GM19468 (cell line): Measurements from ENCODE around the gene OSBPL8.
"Not testable (repeated sequence)": the region's sequence is repeated elsewhere in the genome, so short reads cannot be mapped to it uniquely, and the experiment has no call there.

Experiments
- ATAC-seq: cut with Tn5 transposase; IDR thresholded peaks from one replicate; pipeline ENCODE4 v1.9.1; 2021; ENCODE audit warnings: mild to moderate bottlenecking, moderate library complexity, moderate number of reproducible peaks; ENCODE audit not compliant: unreplicated experiment; ENCODE audit errors: extremely low read depth

The OSBPL8 gene

GRCh38 chr12:76379261-76379660 lies 180.3 kb downstream of the OSBPL8 start:
- no peak for ATAC-seq

- ATAC-seq, result not testable (repeated sequence)
These were observed 182.7 kb downstream of the OSBPL8 start for GRCh38 chr12:76376876-76377275.

GRCh38 chr12:76375939-76376338 lies 183.6 kb downstream of the OSBPL8 start:
- no peak for ATAC-seq

GRCh38 chr12:76375470-76375869 lies 184.1 kb downstream of the OSBPL8 start:
- no peak for ATAC-seq

DNA sequence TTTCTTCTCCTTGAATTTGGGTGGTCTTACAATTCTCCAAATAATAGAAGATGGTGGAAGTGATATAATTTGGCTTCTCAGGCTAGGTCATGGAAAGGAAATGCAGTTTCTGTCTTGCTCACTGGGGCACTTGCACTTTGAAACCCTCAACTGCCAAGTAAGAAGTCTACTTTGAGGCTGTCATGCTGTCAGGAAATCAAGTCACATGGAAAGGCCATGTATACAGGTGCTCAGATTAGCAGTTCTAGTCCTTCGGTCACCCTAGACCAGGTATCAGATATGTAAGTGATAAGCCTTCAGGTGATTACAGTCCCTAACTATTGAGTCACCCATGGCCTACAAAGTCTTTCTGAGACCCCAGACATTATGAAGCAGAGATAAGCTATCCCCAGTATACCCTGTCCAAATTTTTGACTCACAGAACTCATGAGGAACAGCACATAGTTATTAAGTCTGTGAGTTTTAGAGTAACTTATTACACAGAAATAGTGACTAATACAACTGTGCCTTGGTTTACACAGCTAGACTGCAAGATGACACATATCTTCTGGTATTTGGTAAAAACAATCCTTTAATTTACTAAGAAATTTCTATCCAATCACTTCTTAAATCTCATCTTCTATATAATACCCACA lies 185.1 kb downstream of the OSBPL8 start:
- ATAC-seq, result no peak

GRCh38 chr12:76368230-76368629 lies 191.3 kb downstream of the OSBPL8 start:
- ATAC-seq, result no peak

DNA sequence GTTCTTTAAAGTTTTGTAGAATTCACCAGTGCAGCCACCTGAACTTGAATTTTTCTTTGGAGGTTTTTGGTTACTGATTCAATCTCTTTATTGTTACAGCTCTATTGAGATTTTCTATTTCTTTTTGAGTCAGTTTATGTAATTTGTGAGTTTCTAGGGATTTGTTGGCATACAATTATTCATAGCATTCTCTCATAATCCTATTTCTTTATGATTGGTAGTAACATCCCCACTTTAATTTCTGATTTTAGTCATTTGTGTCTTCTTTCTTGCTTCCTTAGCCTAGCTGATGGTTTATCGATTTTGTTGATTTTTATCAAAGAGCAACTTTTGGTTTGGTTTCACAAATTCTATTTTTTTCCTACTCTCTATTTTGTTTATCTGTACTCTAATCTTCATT lies 193.4 kb downstream of the OSBPL8 start:
- ATAC-seq, result no peak

DNA sequence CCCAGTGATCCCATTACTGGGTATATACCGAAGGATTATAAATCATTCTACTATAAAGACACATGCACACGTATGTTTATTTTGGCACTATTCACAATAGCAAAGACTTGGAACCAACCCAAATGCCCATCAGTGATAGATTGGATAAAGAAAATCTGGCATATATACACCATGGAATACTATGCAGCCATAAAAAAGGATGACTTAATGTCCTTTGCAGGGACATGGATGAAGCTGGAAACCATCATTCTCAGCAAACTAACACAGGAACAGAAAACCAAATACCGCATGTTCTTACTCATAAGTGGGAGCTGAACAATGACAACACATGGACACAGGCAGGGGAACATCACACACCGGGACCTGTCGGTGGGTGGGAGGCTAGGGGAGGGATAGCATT lies 195.4 kb downstream of the OSBPL8 start:
- not testable (repeated sequence) for ATAC-seq

DNA sequence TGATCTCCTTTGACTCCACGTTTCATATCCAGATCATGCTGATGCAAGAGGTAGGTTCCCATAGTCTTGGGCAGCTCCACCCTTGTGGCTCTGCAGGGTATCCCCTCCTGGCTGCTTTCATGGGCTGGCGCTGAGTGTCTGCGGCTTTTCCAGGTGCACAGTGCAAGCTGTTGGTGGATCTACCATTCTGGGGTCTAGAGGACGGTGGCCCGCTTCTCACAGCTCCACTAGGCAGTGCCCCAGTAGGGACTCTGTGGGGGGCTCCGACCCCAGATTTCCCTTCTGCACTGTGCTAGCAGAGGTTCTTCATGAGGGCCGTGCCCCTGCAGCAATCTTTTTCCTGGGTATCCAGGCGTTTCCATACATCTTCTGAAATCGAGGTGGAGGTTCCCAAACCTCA lies 199.3 kb downstream of the OSBPL8 start:
- ATAC-seq, result no peak

- no peak for ATAC-seq
These were observed 203.5 kb downstream of the OSBPL8 start for GRCh38 chr12:76356071-76356470.

GRCh38 chr12:76348079-76348901 lies 211.3 kb downstream of the OSBPL8 start, which contains the start of gene BBS10:
Gene BBS10 (minus strand): TSS chr12:76348415. CDS start chr12:76348358, 57 bp downstream.
- peak; percentile 97 for ATAC-seq

DNA sequence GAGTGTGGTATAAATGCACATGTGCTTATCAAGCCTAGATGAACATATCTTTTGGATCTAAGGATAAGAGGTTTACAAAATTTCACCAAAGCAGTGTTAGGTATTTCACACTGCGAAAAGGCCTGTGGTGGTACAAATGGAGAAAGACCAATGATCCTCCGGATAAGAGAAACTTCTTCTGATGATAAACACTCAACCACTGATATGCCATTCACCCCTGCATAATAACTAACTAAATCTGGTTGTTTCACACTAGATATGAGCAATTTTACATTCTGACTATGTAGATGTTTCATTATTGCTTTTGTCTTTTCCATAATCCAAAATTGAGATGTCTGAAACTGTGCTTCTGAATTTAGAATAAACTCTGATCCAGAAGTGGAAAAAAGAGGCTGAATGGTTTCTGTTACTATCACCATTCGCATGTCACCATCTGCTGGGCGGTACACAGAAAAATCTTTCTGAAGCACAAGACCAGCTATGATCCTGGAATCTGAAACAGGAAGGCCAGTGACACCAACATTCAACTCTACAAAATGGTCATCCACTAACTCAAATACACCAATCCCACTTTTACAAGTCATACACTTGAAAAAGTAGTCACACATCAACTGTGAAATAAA lies 212.7 kb downstream of the OSBPL8 start:
- no peak for ATAC-seq

- ATAC-seq, result no peak
These were observed 213.3 kb downstream of the OSBPL8 start for GRCh38 chr12:76346236-76346635.

GRCh38 chr12:76345569-76345968 lies 214.0 kb downstream of the OSBPL8 start:
- no peak for ATAC-seq

GRCh38 chr12:76341436-76342030 lies 218.0 kb downstream of the OSBPL8 start:
- no peak for ATAC-seq

DNA sequence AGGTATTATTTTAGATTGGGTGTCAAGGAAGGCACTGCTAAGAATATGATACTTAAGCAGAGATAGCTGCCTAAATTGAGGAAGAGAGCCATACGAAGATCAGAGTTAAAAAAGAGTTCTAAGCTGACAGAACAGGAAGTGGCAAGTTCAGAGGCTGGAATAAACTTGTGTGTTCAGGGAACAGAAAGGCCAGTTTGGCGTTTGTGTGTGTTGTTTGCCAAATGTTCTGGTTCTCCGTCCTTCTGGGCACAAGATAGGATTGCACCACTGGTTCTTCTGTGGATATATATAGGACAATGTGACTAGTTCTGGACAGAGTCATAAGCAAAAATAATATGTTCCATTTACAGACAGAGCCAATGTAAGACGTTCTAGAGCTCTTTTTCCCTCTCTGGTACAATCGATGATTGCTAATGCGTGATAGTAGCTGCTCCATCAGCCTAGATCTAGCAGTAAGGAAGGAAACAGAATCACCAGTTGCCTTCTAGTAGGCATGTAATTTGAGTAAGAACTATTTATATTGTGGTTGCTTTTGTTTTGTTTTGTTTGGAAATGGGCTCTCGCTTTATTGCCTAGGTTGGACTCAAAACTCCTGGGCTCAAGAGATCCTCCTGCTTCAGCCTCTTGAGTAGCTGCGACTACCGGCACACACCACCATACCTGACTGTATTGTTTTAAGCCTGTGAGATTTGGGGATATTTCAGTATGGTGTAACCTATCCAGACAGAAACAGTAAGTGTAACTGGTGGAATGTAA lies 218.7 kb downstream of the OSBPL8 start:
- no peak for ATAC-seq

GRCh38 chr12:76337583-76337982 lies 222.0 kb downstream of the OSBPL8 start:
- no peak for ATAC-seq

DNA sequence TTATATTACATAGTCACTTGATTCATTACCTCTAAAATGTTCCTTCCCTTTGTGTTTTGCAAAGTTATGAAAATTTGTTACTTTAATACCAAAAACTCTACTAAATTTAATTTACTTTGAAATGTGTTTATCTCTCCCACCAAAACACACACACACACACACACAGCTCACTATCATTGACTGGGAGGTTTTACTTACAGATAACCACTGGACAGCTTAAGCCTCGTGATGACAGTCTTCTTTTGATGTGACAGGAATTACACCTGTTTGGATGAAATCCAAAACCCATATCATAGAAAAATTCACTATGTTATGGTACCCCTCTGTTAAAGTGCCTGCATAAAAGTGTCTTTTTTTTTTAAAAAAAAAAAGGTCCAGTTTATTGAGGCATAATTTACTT lies 227.0 kb downstream of the OSBPL8 start:
- ATAC-seq, result no peak

- ATAC-seq, result no peak
These were observed 230.0 kb downstream of the OSBPL8 start for GRCh38 chr12:76329606-76330005.

- ATAC-seq, result no peak
These were observed 230.4 kb downstream of the OSBPL8 start for GRCh38 chr12:76329159-76329558.
